ENCODE data around the gene SMC4.

SMC4 gene

GRCh38 chr3:160477750-160478149 is 78.3 kb downstream of the SMC4 start:
- no peak for DNase-seq (ENCODE audit: low spot score)

- no peak for DNase-seq (ENCODE audit: low spot score)
Measured at GRCh38 chr3:160478338-160478737, 78.9 kb downstream of the SMC4 start.

- DNase-seq (ENCODE audit: low spot score) = no peak
Measured at GRCh38 chr3:160479376-160479775, 79.9 kb downstream of the SMC4 start.

- DNase-seq (ENCODE audit: low spot score) = no peak
Measured at GRCh38 chr3:160480931-160481330, 81.5 kb downstream of the SMC4 start.

GRCh38 chr3:160481856-160482255 is 82.4 kb downstream of the SMC4 start:
- DNase-seq (ENCODE audit: low spot score) = no peak

- DNase-seq (ENCODE audit: low spot score) = no peak
Measured at GRCh38 chr3:160482796-160483195, 83.3 kb downstream of the SMC4 start.

Measured in CD4-positive, alpha-beta T cell treated with Interleukin-6 at 100 ng/mL for 8 hours (primary cell).